ENCODE data around the gene PASD1. TPM values are rescaled to one million over a fixed set of nuclear protein-coding genes. Genes with fewer than 3 reads are reported as not detected.

PASD1 gene
- total and polyA plus RNA-seq, 3 experiments from 2014 or later: not detected

DNA sequence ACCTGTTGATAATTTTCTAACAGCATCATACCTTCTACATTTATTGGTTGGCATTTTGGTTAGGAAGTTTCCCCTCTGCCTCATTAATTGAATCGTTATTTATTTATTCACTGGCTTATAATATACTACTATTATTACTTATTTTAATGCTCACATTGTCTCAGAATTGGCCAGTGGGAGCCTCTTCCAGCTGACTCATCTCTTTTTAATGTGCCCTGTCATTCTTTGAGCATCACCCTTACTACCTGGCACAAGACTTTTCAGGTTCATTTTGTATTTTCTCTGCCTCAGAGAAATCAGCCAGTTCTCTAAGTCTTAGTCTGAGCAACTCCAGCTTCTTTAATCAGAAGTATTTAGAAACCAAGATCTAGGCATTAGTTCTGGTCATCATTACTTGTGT is 71.5 kb downstream of the PASD1 start:
- Mint-ChIP-seq H3K27ac (no peak overlapping the region), H3K4me3 (no peak overlapping the region), H3K27me3 (peaks cover 1 to 3% of the 10 kb centered on the region in 2 donors), H3K36me3 (no peaks in the 10 kb centered on the region), H3K4me1 (no peaks in the 10 kb centered on the region), H3K9me3 (no peaks in the 10 kb centered on the region)
- DNase-seq: no peak
- CTCF ChIA-PET: no interaction called here
- no peak overlapping the region for H3K27ac ChIP-seq (ENCODE audit: low read depth, low read length)
- POLR2A ChIA-PET: no interaction called here
- no peaks in the 10 kb centered on the region for H3K27me3 ChIP-seq (ENCODE audit: insufficient read depth, low read length, poor library complexity, severe bottlenecking)
- no peak overlapping the region for H3K4me3 ChIP-seq (ENCODE audit: low read length)
- H3K9me3 ChIP-seq (ENCODE audit: low read length): no peaks in the 10 kb centered on the region
- H3K4me1 ChIP-seq (ENCODE audit: insufficient read depth, low read length): no peaks in the 10 kb centered on the region
- H3K36me3 ChIP-seq (ENCODE audit: insufficient read depth, low read length): no peaks in the 10 kb centered on the region

DNA sequence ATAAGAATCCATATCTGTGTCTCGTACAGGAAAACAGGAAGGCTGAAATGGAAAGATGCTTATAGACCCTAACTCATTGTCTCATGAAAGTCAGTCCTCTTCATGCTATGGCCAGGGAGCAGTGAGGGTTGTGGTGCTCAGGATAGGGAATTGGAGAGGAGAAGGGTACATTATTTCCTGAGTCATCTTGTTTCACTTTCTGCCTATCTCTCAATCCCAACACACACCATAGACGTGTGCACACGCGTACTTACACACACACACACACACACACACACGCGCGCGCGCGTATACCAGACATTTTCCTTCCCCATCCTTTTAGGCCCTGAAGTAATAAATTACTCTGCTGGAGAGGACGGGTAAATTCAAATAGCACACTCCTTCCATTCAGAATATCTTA is 78.1 kb downstream of the PASD1 start:
- H3K4me1 ChIP-seq (ENCODE audit: insufficient read depth, low read length): no peaks in the 10 kb centered on the region
- DNase-seq: no peak
- POLR2A ChIA-PET: no interaction called here
- H3K27ac Mint-ChIP-seq: no peak overlapping the region
- H3K4me3 ChIP-seq (ENCODE audit: low read length): no peak overlapping the region
- H3K27me3 ChIP-seq (ENCODE audit: insufficient read depth, low read length, poor library complexity, severe bottlenecking): no peaks in the 10 kb centered on the region
- no peak overlapping the region for H3K4me3 Mint-ChIP-seq
- H3K9me3 Mint-ChIP-seq: no peaks in the 10 kb centered on the region
- no peak overlapping the region for H3K27ac ChIP-seq (ENCODE audit: low read depth, low read length)
- H3K27me3 Mint-ChIP-seq: peaks cover 0 to 10% of the 10 kb centered on the region in 2 donors
- no peaks in the 10 kb centered on the region for H3K4me1 Mint-ChIP-seq
- no peaks in the 10 kb centered on the region for H3K36me3 Mint-ChIP-seq
- H3K9me3 ChIP-seq (ENCODE audit: low read length): no peaks in the 10 kb centered on the region
- H3K36me3 ChIP-seq (ENCODE audit: insufficient read depth, low read length): no peaks in the 10 kb centered on the region
- CTCF ChIA-PET: no interaction called here

DNA sequence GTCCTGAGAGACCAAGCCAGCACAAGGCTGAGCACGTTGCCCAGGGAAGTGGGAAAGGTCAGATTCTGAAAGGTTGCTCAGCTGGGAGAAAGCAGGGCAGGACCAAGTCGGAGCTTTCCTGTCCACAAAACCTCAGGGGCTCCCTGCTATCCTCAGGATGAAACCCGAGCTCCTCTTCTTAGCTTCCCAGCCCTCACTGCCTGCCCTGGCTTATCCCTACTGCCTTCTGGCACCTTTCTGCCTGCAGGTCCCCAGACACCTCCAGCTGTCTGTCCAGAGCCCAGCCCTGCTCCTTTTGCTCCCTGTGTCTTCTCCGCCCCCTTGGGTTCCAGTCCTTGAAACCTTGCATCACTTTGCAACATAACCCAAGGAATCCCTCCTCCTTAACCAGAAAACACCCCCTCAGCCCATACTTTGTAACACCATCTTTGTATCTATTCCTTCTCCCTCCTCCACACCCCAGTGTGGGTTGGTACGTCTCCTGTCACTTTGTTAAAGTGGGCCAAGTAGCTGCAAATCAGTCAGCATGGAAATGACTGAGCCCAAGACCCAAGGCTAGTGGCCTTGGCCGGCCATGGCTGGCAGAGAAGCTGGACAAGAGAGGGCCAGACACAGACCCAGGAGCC is 111.8 kb downstream of the PASD1 start:
- no peaks in the 10 kb centered on the region for H3K36me3 ChIP-seq (ENCODE audit: insufficient read depth, low read length)
- H3K4me1 Mint-ChIP-seq: no peaks in the 10 kb centered on the region
- no peaks in the 10 kb centered on the region for H3K4me1 ChIP-seq (ENCODE audit: insufficient read depth, low read length)
- POLR2A ChIA-PET: no interaction called here
- no peaks in the 10 kb centered on the region for H3K36me3 Mint-ChIP-seq
- no peak overlapping the region for H3K4me3 Mint-ChIP-seq
- no peak overlapping the region for H3K27ac ChIP-seq (ENCODE audit: low read depth, low read length)
- peaks cover 12 to 18% of the 10 kb centered on the region in 2 donors for H3K27me3 Mint-ChIP-seq
- DNase-seq: no peak
- no peak overlapping the region for H3K4me3 ChIP-seq (ENCODE audit: low read length)
- no peak overlapping the region for H3K27ac Mint-ChIP-seq
- no peaks in the 10 kb centered on the region for H3K9me3 Mint-ChIP-seq
- no peaks in the 10 kb centered on the region for H3K9me3 ChIP-seq (ENCODE audit: low read length)
- no peaks in the 10 kb centered on the region for H3K27me3 ChIP-seq (ENCODE audit: insufficient read depth, low read length, poor library complexity, severe bottlenecking)
- CTCF ChIA-PET: no interaction called here

DNA sequence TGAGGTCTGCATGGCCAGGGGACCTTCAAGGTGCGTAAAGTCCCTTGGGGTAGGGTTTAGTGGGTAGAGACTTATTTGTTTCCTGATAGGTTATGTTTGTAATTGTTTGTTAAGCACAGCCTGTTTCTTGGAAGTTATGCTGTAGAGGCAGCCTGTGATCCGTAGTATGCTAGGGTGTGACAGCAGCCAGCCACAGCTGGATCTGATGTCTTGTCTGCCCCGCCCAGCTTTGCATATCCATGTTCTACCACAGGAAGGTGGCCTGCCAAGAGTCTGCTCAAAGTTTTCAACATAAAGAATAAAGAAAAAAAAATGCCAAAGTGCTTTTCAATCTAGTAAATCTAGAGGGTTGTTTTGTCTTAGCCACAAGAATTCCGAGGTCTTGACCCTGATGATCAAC is 112.7 kb downstream of the PASD1 start:
- H3K4me3 ChIP-seq (ENCODE audit: low read length): no peak overlapping the region
- CTCF ChIA-PET: no interaction called here
- H3K9me3 ChIP-seq (ENCODE audit: low read length): no peaks in the 10 kb centered on the region
- no peak overlapping the region for H3K27ac ChIP-seq (ENCODE audit: low read depth, low read length)
- no peaks in the 10 kb centered on the region for H3K4me1 Mint-ChIP-seq
- no peaks in the 10 kb centered on the region for H3K27me3 ChIP-seq (ENCODE audit: insufficient read depth, low read length, poor library complexity, severe bottlenecking)
- H3K4me3 Mint-ChIP-seq: no peak overlapping the region
- H3K27ac Mint-ChIP-seq: no peak overlapping the region
- H3K9me3 Mint-ChIP-seq: no peaks in the 10 kb centered on the region
- H3K36me3 ChIP-seq (ENCODE audit: insufficient read depth, low read length): no peaks in the 10 kb centered on the region
- H3K36me3 Mint-ChIP-seq: no peaks in the 10 kb centered on the region
- H3K27me3 Mint-ChIP-seq: peaks cover 11 to 13% of the 10 kb centered on the region in 2 donors
- no peaks in the 10 kb centered on the region for H3K4me1 ChIP-seq (ENCODE audit: insufficient read depth, low read length)
- no peak for DNase-seq
- POLR2A ChIA-PET: no interaction called here

DNA sequence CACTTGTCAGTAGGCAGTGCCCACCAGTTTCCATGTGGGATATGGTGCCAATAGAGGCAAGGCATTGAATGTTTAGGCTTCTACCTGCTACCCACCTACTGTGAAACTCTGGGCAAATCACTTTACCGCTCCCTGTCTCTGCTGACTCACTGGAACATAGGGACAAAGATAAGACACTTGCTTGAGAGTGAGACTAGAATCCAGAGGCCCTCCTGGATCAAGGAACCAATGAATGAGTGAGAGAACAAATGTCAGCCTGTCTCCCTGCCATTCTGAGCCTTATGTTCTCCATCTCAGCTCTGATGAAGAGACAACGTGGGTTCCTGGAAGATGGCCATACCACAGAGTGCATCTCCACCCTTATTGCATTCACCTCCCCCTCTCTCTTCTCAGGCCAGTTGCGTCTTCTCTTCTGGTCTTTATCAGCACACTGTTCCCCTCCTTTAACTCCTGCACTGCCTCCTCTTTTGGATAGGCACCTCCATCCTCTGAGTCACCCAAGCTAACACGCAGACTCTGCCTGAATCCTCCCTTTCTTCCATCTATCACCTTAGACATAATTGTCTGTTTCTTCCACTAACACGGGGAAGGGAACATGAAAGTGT is 116.4 kb downstream of the PASD1 start:
- no peaks in the 10 kb centered on the region for H3K36me3 ChIP-seq (ENCODE audit: insufficient read depth, low read length)
- Mint-ChIP-seq H3K27me3 (peaks cover 9 to 20% of the 10 kb centered on the region in 2 donors), H3K9me3 (no peaks in the 10 kb centered on the region), H3K4me1 (no peaks in the 10 kb centered on the region), H3K36me3 (no peaks in the 10 kb centered on the region), H3K27ac (no peak overlapping the region), H3K4me3 (no peak overlapping the region)
- H3K4me3 ChIP-seq (ENCODE audit: low read length): no peak overlapping the region
- no peaks in the 10 kb centered on the region for H3K9me3 ChIP-seq (ENCODE audit: low read length)
- H3K27ac ChIP-seq (ENCODE audit: low read depth, low read length): no peak overlapping the region
- H3K4me1 ChIP-seq (ENCODE audit: insufficient read depth, low read length): no peaks in the 10 kb centered on the region
- CTCF ChIA-PET: interaction anchor here (2.2 kb wide), 1 partner anchor 528 kb away, joined by 13 read pairs; no protein-coding TSS in a partner anchor
- DNase-seq: no peak
- no peaks in the 10 kb centered on the region for H3K27me3 ChIP-seq (ENCODE audit: insufficient read depth, low read length, poor library complexity, severe bottlenecking)
- POLR2A ChIA-PET: no interaction called here

- Mint-ChIP-seq H3K4me3 (no peak overlapping the region), H3K36me3 (no peaks in the 10 kb centered on the region), H3K9me3 (no peaks in the 10 kb centered on the region), H3K27me3 (peaks cover 9 to 15% of the 10 kb centered on the region in 2 donors), H3K4me1 (no peaks in the 10 kb centered on the region), H3K27ac (peak overlapping the region in 1 of 8 donors; percentile 51)
- Histone ChIP-seq H3K9me3 (ENCODE audit: low read length) (no peaks in the 10 kb centered on the region), H3K4me3 (ENCODE audit: low read length) (no peak overlapping the region), H3K27me3 (ENCODE audit: insufficient read depth, low read length, poor library complexity, severe bottlenecking) (no peaks in the 10 kb centered on the region), H3K27ac (ENCODE audit: low read depth, low read length) (no peak overlapping the region), H3K36me3 (ENCODE audit: insufficient read depth, low read length) (no peaks in the 10 kb centered on the region), H3K4me1 (ENCODE audit: insufficient read depth, low read length) (no peaks in the 10 kb centered on the region)
- DNase-seq: peak in 4 of 5 donors; percentile 20 to 61 (median 26)
- ChIA-PET POLR2A (no interaction called here), CTCF (interaction anchor here (2.2 kb wide), 1 partner anchor 529 kb away, joined by 13 read pairs; no protein-coding TSS in a partner anchor)
Observed at GRCh38 chrX:151680805-151681204, 117.3 kb downstream of the PASD1 start.

GRCh38 chrX:151687635-151688034 is 124.2 kb downstream of the PASD1 start:
- no peak for DNase-seq
- H3K27ac ChIP-seq (ENCODE audit: low read depth, low read length): no peak overlapping the region
- no peaks in the 10 kb centered on the region for H3K9me3 ChIP-seq (ENCODE audit: low read length)
- CTCF ChIA-PET: no interaction called here
- H3K27me3 ChIP-seq (ENCODE audit: insufficient read depth, low read length, poor library complexity, severe bottlenecking): no peaks in the 10 kb centered on the region
- Mint-ChIP-seq H3K4me3 (no peak overlapping the region), H3K9me3 (no peaks in the 10 kb centered on the region), H3K36me3 (no peaks in the 10 kb centered on the region), H3K4me1 (no peaks in the 10 kb centered on the region), H3K27ac (no peak overlapping the region), H3K27me3 (peaks cover 0 to 9% of the 10 kb centered on the region in 2 donors)
- H3K36me3 ChIP-seq (ENCODE audit: insufficient read depth, low read length): no peaks in the 10 kb centered on the region
- H3K4me1 ChIP-seq (ENCODE audit: insufficient read depth, low read length): no peaks in the 10 kb centered on the region
- H3K4me3 ChIP-seq (ENCODE audit: low read length): no peak overlapping the region
- POLR2A ChIA-PET: no interaction called here

GRCh38 chrX:151688695-151689094 is 125.2 kb downstream of the PASD1 start:
- Mint-ChIP-seq H3K36me3 (no peaks in the 10 kb centered on the region), H3K27me3 (peaks cover 3 to 6% of the 10 kb centered on the region in 2 donors), H3K4me3 (no peak overlapping the region), H3K9me3 (peaks cover 0 to 2% (median 0%) of the 10 kb centered on the region in 5 donors), H3K27ac (no peak overlapping the region), H3K4me1 (no peaks in the 10 kb centered on the region)
- H3K9me3 ChIP-seq (ENCODE audit: low read length): no peaks in the 10 kb centered on the region
- H3K36me3 ChIP-seq (ENCODE audit: insufficient read depth, low read length): no peaks in the 10 kb centered on the region
- DNase-seq: no peak
- ChIA-PET POLR2A (no interaction called here), CTCF (no interaction called here)
- H3K27me3 ChIP-seq (ENCODE audit: insufficient read depth, low read length, poor library complexity, severe bottlenecking): no peaks in the 10 kb centered on the region
- no peaks in the 10 kb centered on the region for H3K4me1 ChIP-seq (ENCODE audit: insufficient read depth, low read length)
- no peak overlapping the region for H3K27ac ChIP-seq (ENCODE audit: low read depth, low read length)
- no peak overlapping the region for H3K4me3 ChIP-seq (ENCODE audit: low read length)
